HG03175 (cell line): ENCODE data around the gene TUBGCP2.

Experiments
- ATAC-seq: cut with Tn5 transposase; IDR thresholded peaks from one replicate; pipeline ENCODE4 v1.9.1; 2021; ENCODE audit warnings: mild to moderate bottlenecking, moderate library complexity; ENCODE audit not compliant: unreplicated experiment

TUBGCP2 gene

DNA sequence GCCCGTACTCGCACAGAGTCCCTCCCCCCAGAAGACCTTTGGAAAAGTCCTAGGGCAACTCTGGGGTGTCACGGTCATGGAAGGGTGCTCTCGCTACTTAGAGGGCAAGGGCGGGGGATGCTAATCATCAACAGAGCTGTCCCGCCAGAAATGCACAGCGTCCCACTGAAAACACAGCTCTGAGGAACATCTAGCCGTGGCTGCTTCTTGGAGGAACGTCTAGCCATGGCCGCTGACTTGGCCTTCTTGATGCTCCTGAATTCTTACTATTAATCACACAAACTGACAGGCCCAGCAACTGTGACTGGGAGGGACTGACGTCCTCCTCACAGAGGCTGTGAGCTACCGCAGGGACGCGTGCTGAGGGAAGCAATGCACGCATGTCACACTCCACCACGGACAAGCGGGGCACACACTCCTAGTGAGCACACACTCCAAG, 1.7 kb downstream of the TUBGCP2 start:
- ATAC-seq: no peak

DNA sequence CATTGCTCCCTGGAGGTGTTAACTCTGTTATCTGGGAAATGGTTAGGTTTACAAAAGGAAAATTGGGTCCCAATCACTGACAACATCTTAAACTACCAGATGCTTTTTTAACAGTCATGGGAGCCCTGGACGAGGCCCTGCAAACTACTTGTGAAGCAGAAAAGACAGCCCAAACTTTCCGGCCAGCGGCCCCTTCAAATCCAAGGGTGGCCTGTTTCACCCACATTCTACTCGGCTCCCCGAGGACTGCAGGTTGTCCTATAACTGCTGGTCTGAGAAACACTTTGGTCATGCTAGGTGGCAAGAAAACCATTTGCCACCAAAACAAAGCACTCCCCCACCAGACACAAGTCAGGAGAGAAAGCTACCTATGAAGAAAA, 2.6 kb downstream of the TUBGCP2 start:
- ATAC-seq: no peak

DNA sequence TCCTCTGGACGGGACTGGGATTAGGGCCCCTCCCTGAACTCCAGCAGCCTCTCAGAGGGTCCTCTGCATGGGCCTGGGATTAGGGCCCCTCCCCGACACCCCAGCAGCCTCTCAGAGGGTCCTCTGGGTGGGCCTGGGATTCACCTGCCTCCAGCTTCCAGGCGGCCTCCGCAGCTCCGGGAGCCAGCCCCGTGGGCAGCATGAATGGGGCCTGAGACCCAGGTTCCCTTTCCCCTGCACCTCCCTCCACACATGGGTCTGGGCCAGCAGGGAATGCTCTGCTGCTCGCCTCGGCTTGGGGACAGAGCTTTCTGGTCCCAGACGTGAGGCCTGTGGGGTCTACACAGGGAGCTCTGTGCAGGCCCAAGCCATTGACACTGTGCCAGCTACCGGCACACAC, 5.5 kb downstream of the TUBGCP2 start:
- no peak for ATAC-seq

DNA sequence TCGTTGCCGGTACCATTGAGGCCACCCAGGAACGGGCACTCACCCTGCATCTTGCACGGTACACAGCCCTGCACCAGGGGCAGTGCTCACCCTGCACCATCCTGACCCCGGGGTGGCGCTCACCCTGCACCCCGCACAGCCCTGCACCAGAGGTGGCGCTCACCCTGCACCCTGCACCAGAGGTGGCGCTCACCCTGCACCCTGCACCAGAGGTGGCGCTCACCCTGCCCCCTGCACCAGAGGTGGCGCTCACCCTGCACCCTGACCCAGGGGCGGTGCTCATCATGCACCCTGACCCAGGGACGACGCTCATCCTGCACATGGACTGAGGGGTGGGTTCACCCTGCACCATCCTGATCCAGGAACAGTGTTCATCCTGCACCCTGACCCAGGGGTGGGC, 6.4 kb downstream of the TUBGCP2 start:
- no peak for ATAC-seq

DNA sequence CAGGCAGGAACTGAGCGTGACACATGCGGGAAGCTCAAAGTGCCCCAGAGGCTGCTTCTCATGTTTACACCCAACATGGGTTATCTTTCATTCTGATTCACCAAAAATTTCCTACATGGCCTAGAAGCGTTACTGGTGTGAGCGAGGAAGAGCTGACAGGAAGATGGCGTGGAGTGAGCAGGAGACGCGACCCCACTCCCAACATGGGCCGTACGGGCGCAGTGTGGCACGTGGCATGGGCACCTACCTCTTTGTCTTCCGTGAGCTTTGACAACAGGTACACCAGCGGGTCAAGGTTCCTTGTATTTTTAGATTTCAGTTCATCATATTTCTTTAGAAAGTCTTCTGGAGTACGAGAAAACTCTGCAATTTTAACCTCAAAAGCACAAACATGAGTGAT, 8.9 kb downstream of the TUBGCP2 start:
- no peak for ATAC-seq

DNA sequence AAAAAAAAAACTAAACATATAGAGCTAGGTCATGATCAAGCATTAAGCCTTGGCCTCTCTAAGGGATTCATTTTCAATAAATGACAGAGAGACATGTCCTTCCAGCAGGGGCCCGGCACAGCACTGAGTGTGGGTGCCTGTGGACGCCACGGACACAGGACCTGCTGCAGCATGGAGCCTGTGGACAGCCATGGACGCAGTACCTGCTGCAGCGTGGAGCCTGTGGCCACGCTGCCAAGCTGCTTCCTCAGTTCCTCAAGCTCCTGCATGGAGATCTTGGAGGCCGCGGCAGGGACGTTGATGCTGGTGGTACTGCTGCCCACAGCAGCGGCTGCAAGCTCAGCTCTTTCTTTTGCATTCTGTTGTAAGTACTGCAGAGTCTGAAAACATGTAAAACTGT, 9.4 kb downstream of the TUBGCP2 start:
- ATAC-seq: no peak

DNA sequence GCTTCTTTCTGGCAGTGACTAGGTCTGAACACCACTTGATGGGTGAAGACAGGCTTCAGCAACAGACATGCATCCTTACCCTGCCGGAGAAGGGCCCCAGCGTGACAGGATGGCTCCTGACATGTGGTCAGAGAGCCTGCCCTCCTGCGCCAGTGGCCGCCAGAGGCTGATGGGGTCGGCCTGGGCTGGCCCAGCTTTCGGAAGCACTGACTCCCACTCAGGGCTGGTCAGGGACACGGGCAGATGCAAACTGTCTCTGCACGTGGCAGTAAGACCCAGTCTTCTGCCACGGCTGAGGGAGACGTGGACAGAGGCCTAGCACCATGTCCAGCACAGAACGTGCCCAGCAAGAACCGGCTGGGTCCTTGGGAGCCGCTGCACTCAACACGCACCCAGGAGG, 10.2 kb downstream of the TUBGCP2 start:
- no peak for ATAC-seq

DNA sequence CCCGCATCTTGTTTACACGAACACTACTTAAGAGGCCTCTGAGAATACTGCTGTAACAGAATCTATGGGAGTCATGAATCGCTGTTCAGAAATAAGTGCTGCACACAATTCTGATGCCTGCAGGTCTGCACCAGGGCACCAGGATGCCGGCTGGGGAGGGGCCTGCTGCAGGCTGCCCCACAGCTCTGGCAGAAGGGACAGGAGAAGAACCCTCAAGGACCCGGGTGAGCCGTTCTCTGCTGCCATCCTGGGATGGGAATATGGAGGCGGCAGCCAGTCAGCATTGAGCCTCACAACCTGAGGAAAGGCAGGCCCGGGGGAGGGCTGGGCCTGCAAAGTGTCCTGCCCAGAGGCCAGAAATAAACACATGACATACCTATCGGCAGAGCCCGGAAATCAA, 11.2 kb downstream of the TUBGCP2 start:
- ATAC-seq: no peak

DNA sequence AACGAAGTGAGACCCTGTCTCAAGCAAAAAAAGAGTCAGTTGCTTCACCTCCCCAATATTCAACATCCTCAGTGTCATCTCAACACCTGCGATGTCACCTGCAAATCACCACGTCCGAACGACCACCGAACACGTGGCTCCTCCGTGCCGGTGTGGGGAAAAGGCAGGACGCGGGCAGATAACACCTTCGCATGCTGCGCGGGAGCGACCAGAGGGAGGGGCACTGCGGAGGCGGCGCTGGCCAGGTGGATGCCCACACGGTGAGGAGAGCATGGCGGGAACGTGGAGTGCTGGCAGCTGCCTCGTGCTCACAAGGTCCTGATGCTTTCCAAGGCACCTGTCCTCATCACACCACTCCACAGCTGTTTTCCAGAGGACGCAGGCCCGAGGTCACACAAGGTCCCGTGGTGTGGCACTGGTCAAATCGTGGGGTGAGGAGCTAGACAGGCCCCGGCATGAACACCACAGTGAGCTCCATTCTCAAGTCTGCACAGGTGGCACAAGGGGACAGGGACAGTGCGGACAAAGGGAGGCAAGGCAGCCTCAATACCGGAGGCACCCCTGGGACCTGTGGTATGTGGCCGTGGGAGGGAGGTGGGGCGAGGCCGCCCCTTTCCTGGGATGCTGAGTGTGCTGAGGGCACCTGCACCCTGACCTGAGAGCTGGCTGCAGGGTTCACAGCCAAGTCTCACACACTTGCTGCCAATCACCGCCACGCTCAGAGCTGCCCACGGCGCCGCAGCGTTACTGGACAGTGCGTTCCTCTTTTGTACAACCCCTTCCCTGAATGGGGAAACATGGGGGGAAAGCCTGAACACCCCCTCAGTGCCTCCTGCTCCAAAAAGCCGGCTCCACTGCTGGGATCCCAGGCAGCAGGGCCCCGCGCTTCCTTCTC, 13.0 kb downstream of the TUBGCP2 start:
- ATAC-seq: no peak

DNA sequence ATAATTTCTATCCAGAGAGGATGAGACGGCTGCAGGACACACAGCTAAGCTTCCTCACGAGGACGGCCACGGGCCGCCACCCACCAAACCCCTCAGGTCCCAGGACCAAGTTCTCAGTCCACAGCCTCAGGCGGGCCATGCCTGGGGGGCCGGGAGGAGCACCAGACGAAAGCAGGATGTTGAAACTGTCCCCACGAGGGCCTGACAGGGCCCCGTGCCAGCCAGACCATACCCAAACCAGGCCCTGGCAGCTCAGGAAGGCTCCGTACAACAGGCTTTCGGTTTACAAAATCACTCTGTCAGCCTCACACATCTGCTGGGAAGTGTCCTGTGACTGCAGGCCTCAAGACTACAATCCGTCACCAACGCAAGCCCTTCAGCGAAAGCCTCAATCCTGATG, 14.5 kb downstream of the TUBGCP2 start:
- ATAC-seq: no peak

DNA sequence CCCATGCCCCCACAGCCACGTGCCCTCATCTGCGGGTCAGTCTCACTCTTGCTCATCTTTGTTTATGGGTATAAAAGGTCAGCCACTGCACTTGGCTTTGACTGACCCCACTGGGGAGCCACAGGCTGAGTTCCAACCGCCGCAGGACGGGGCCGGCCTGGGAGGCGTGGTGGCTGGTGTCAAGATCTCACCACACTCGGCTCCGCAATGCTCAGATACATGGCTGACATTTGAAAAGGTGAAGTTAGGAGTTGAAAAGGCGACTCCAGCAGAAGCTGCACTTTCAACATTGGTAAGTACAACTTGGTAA, 14.9 kb downstream of the TUBGCP2 start:
- ATAC-seq: no peak

DNA sequence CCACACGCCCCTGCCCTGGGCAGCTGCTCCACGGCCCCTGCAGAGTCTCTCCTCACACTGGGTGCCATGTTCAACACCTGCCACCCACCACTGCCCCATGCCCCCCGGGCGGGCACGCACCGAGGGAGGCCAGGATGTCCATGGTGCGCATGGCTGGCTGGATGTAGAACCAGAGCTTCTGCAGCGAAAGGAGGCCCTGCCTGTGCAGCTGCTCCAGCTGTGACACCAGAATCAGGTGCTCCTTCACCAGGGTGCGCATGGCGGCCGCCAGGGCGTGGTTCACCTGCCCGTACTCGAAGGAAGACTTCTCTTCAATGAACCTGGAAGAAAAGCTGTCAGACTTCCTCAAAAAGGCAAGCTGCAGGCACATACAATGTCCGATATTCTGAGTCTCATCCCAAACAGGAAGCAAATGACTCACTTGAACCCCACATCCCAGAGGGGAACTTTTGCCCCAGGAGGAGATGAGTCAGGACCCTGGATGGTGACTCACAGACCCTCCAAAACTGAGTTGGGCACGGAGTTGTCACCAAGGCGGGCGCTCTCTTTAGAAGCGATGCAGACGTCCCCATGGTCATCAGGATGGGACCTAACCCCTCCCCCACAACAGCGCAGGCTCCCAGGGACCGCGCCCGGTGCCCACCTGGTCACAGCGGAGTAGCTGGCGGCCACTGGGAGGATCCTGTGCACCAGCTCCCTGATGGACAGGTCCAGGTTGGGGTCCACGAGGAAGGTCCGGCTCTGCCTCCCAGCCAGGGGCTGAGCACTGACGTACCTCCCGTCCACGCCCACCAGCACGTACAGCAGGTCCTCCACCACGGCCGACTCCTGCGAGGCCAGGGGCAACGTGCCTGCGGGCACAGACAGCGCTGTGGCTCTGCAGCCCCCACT, 15.5 kb downstream of the TUBGCP2 start:
- no peak for ATAC-seq

DNA sequence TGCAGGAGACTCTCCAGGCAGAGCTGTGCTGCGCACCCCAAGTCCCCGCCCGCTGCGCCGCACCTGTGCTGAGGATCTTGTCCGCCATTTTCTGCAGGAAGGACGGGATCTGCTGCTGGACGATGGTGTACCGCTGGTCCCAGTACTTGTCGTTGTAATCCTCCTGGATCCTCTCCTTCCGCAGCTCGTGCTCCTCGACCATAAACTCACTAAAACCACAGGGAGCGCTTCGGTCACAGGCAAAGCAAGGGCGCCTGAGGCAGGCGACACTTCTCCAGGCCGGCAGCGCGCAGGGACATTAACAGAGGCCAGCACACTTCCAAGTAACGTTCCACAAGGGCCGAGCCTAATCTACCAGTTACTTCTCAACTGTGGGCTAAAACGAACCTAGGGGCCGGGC, 18.9 kb downstream of the TUBGCP2 start:
- no peak for ATAC-seq

DNA sequence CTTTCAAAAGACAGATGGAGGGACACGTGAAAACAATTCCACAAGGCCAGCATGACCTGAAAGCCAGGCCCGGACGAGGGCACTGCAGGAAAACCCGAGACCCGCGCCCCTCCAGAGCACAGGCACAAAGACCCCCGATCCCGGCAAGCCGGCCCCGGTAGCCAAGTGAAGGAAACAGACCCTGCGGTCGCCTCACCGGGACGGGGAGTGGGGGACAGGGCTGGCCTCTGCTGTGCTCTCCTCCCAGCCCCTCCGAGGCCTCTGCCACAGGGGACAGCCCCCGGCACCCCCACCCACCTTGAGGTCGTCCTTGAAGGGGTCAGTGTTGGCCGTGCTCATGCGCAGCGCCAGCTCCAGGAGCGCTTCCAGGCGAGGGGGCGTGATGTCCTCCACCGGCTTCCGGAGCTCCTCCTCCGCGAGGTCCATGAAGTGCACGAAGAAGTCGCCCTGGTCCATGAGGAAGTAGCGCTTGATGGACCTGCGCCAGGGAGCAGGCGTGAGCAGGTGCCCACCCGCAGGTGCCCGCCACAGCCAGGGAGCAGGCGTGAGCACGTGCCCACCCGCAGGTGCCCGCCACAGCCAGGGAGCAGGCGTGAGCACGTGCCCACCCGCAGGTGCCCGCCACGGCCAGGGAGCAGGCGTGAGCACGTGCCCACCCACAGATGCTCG, 20.7 kb downstream of the TUBGCP2 start:
- no peak for ATAC-seq

DNA sequence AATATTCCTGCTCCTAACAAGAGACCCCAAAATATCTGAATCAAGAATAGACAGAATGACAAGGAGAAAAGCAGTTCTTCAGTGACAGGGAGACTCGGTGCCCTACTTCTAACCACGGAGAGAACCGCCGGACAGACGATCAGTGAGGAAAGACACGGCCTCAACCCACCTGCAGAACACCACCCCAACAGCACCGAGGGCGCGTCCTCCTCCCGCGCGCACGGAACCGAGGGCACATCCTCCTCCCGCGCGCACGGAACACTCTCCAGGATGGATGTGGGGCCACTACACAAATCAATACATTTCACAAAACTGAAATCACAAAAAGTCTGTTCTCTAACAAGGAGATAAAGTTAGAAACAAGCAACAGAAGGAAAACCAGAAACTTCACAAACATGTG, 22.3 kb downstream of the TUBGCP2 start:
- ATAC-seq: no peak

DNA sequence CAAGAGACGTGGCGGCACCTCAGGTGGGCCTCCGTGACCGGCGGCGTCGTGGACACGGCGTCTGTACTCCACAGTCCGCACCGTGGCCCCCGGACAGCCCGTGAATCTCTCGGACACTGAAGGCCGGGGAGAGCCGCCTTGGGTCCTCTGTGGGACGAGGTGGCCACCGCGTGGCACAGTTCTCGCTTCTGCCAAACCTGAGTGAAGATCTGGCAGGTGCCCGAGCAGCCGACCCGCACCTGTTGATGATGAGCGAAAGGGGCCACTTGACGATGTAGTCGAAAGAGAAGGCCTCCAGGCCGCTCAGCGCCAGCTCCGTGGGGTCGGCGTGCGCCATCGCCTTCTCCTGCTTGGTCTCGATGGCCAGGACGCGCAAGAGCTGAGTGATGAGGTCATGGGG, 23.5 kb downstream of the TUBGCP2 start:
- no peak for ATAC-seq

DNA sequence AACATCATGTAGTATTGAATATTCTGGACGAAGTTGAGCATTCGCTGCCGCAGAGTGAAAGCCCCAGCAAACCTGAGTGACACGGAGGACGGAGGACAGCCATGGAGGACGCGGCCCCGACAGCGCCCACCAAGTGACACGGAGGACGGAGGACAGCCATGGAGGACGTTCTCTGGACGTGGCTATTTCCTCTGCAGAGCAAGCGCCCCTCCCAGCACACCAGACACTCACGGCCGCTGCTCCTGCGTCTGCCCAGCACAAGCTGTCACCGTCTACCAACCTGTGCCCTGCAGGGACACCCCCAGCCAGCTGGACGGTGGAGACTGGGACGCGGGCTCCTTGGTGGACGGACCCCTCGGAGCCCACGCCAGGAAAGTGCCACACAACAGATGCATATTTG, 24.7 kb downstream of the TUBGCP2 start:
- ATAC-seq: no peak

DNA sequence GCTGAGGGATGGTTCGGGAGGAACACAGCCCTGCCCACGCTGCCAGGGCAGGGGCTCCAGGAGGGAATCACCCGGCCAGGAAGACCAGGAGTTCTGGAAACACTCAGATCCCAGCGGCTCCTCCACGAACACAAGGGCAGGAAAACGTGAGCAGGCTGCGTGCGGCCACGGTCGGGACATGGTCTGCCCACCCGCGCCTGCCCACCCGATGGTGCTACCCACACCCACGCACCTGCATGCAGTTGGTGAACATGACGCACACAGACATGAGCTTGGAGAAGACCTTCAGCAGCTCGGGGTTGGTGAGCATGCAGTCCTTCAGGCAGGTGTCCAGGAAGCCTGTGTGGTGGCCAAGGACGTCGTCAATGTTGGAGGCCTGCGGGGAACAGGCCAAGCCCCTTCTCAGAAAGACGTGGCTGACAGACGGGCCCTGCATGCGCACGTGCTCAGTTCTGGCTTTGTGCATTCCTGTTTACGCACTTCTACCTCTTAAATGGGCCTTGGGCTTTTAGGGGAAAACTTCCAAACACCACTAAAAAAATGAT, 25.8 kb downstream of the TUBGCP2 start:
- ATAC-seq: no peak

DNA sequence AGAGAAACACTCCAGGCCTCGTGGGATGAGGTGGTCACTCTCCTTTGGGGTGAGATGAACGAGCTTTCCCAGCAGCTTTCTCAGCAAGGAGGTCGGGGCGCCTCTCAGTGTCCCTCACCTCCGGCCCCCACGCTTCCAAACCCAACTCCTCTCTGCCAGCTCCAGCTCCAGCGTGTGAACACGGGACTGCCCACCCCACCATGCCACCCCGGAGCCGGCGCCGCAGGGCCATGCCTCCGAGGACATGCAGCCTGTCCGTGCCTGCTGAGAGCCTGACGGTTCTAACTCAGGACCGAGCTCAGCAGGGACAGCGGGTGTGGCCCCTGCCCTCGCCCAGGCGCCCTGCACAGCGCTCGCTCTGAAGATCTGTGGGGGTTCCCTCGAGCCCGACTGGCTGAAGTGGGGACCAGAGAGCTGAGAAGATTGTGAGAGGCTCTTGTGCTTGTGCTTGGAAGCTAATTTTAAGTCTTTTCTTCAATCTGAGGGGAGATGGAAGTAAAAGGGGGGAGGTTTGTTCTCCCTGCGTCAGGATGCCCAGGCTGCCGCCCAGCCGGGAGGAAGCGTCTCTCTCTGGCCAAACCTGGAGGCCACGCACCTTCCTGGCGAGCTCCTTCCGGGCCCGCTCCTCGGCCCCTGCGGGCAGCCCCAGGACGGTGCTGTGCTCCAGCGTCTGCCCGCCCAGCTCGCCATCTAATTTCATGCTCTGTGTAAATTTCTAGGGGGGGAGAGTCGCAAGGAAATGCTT, 26.9 kb downstream of the TUBGCP2 start:
- no peak for ATAC-seq

DNA sequence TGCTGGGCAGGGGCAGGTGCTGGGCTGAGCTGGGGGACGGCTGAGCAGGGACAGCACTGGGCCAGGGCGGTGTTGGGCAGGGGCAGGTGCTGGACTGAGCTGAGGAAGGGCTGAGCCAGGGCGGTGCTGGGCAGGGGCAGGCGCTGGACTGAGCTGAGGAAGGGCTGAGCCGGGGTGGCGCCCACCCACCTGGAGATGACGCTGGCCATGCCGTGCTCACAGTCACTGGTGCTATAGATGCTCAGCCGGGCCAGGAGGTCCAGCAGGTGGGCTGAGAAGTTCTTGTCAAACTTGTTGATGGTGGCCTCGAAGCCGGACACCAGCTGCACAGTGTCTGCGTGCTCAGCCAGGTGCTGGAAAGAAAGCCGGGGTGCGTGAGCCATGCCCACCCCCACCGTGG, 27.6 kb downstream of the TUBGCP2 start:
- ATAC-seq: no peak
